HG03060 (cell line): ENCODE results near the gene PDPN.

Experiments
- ATAC-seq: cut with Tn5 transposase; IDR thresholded peaks from one replicate; pipeline ENCODE4 v1.9.1; 2021; ENCODE audit warnings: low read depth, moderate number of reproducible peaks; ENCODE audit not compliant: unreplicated experiment

PDPN gene

GRCh38 chr1:13576926-13577325, 6.7 kb upstream of the PDPN start:
- no peak for ATAC-seq

DNA sequence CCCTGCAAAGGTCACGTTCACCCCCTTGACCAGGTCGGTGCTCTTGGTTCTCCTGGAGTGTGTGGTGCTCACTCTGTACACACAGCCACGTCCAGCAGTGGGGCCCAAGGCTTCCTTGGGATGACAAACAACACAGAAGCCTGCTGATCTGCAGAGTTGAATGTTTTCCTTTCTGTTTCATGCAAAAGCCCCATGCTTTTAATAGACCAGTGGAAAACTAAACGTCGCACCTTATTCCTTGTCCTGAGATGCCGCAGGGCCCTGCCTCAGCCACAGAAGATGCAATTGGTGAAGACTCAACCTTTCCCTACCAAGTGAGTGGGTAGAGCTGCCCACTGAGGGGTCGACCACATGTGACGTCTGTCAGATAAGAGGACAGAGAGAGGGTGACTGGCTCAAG, 5.8 kb upstream of the PDPN start:
- ATAC-seq: no peak

GRCh38 chr1:13581446-13581845, 2.2 kb upstream of the PDPN start:
- no peak for ATAC-seq

- no peak for ATAC-seq
These were observed 754 bp upstream of the PDPN start for GRCh38 chr1:13582713-13583443.

- no peak for ATAC-seq
These were observed 547 bp downstream of the PDPN start for GRCh38 chr1:13583966-13584791.

- no peak for ATAC-seq
These were observed 1.4 kb downstream of the PDPN start for GRCh38 chr1:13584876-13585611.

- no peak for ATAC-seq
These were observed 2.0 kb downstream of the PDPN start for GRCh38 chr1:13585612-13585991.

DNA sequence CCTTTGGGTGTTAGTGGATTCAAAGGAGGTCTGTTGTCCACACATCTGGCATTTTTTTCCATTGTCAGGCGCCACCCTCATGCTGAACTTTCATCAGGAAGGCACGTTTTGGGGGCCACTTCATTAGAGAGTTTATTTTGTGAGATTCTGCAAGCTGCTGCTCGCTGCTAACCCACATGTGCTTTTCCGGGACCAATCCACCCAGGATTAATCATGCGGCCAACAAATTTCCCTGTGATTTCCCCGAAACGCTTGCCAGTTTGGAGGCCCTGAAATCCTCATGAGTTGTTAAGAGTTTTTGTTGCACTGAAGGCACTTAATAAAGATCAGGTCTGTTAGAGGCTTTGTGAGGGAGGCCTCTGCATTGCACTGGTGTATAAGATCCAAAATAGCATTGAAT, 2.4 kb downstream of the PDPN start:
- no peak for ATAC-seq

DNA sequence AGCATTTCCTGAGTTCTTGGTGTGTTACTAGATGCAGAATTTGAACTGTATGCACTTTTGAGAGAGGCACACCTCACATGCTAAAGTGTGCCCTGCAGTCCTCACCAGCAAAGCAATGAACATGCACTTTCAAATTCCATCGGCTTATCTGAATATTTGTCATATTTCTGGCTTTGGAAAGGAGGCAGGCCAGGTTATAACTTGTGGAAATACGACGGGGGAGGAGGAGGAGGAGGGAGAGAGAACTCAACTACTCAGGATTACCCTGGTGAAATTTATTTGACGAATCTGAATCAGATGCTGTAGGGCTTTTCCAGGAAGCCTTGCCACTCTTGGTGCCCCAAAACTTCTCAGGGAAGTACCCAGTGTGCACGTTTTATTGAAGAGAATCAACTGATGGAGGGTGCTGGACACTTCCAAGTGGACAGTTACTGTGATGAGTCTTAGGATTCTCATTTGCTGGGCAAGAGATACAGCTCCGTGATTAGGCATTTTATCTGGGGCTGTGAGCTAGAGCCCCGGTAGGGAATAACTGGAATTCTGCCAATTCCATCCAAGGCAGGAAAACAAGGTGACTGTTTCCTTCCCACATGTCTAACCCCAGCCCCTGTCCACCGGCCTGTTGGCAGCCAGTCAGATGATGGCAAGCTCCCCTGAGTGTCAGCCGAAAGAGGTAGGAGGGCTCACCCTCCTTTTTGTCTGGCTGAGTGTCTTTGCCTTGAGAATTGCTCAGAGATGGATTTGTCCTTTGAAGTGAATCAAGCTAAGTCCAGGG, 3.8 kb downstream of the PDPN start:
- ATAC-seq: no peak

GRCh38 chr1:13588946-13589796, 5.5 kb downstream of the PDPN start:
- ATAC-seq: no peak

- no peak for ATAC-seq
These were observed 6.9 kb downstream of the PDPN start for GRCh38 chr1:13590486-13590885.

DNA sequence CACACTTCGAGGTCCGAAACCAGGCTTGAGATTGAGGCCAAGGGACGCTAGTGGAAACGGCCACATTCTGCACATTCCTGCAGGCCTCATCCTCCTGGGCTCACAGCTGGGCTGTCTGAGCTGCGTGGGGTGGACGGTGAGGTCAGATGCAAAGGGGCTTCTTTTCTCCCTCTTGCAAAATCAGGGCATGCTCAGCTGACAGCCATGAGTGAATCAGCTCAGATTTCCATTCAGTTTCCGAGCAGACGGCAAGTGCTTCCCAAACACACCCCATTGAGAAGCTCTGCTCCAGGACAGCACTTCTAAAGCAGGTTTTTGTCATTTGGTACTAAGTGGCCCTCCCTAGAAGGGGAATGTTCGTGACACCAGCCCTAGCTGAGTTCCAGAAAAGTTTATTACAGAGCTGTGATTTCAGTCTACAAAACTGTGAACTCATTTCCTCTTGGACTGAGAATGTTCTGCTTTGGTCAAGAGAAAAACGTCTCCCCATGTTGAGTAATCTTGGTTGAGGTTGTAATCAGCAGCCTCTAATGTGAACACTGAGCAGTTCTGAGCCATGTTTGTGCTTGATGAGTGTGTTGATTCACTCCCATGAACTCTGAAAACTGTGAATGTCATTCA, 10.0 kb downstream of the PDPN start:
- no peak for ATAC-seq

DNA sequence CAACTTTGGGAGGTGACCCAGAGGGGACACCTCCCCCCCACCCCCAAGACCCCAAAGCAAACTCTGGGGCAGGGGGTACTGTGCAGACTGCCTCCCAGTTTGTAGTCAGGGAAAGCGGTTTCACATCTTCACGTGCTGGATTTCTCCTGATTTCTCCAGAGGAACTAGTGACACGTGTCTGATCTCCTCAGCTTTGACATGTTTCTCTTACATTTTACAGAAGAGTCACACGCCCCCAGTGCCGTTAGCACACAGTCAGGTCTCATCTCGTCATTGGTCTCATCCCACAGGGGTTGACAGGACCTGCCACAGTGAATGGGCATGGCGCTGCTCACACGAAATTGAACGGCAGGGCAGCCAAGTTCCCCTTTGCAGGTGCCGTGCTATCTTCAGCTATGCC, 11.8 kb downstream of the PDPN start:
- ATAC-seq: no peak

GRCh38 chr1:13597166-13597565, 13.5 kb downstream of the PDPN start:
- no peak for ATAC-seq

DNA sequence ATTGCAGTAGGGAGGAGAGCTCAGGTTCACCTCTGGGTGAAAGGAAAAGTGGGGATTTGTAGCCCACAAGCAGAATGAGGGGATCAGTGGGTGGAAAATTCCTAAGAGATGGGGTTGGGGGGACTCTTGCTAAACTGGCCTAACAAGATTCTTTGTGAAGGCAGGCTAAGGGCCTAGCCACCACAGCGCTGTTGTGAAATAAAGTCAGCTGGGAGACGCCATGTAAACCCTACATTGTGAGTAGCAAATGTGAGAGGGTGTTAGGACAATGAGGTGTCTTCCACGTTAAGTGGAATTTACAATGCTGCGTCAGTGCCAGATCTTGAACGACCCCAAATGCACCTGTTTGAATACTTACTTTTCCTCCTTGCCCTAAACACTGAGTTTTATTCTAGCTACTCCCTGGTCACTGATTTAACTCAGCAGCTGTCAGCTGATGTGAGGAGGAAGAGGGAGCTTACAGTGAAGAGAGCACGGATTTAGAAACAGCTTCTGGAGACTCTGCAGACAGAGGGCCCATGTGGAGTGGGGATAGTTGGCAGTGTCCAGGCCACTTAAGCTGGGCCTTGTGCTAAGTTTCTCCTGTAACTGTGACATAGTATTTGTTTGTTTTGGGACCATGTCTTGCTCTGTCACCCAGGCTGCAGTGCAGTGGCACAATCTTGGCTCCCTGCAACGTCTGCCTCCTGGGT, 17.3 kb downstream of the PDPN start:
- ATAC-seq: no peak

GRCh38 chr1:13604176-13604575, 20.5 kb downstream of the PDPN start:
- ATAC-seq: no peak

DNA sequence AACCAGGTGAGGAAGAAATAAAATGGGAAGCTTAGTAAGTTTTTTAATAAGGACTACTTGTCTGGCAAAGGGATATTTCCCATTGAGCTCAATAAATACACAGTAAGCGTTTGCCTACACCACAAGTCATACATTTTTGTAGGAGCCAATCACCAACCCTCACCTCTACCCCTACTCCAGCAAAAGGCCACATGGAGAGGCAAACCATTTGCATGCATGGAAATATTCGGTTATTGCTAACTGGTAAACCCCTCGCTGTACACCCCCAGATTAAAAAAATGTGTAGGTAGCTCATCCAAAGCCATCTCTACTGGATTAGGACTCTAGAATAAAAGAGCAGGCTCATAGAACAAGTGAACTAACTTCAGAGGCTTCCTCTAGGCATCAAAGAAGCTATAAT, 21.1 kb downstream of the PDPN start:
- no peak for ATAC-seq

GRCh38 chr1:13605159-13605558, 21.5 kb downstream of the PDPN start:
- ATAC-seq: no peak

- ATAC-seq: no peak
These were observed 23.4 kb downstream of the PDPN start for GRCh38 chr1:13607002-13607401.
